HL-60 (cell line): ENCODE results near the gene PSMB5.

Experiments used
- DNase-seq, 2 experiments: peaks; one replicate each; pipeline ENCODE4 v3.0.0-alpha.2; 2010 to 2020; ENCODE audit warnings: low read depth in 1 of 2, low spot score in 1 of 2
- H3K27ac ChIP-seq: fragments of 250-450 bp; sonication (Bioruptor Pico); replicated peaks from 2 replicates; pipeline ENCODE4 v1.5.1; 2020; ENCODE audit warnings: mild to moderate bottlenecking, moderate library complexity
- H3K27me3 ChIP-seq: fragments of 250-450 bp; sonication (Bioruptor Pico); 2 replicates; pipeline ENCODE4 v1.5.1; 2021; ENCODE audit warnings: mild to moderate bottlenecking, moderate library complexity; ENCODE audit not compliant: insufficient read depth, poor library complexity, severe bottlenecking
- H3K4me3 ChIP-seq: replicated peaks from 2 replicates; pipeline ENCODE4 v1.5.1; 2011; ENCODE audit warnings: mild to moderate bottlenecking, control low read depth, low read length; ENCODE audit not compliant: insufficient read depth
- CTCF ChIP-seq: IDR thresholded peaks from one replicate; pipeline ENCODE4 v1.5.1; 2011; ENCODE audit warnings: low read length, control low read depth, inconsistent platforms; ENCODE audit not compliant: insufficient read depth
- GABPA ChIP-seq: IDR thresholded peaks from 2 replicates; pipeline ENCODE4 v1.6.1; 2012; ENCODE audit warnings: low read depth
- POLR2AphosphoS5 ChIP-seq: IDR thresholded peaks from 2 replicates; pipeline ENCODE4 v1.6.1; 2012; ENCODE audit warnings: low read depth
- REST ChIP-seq: IDR thresholded peaks from 2 replicates; pipeline ENCODE4 v1.6.1; 2012; ENCODE audit warnings: low read depth; ENCODE audit not compliant: insufficient replicate concordance
- SPI1 ChIP-seq: IDR thresholded peaks from 2 replicates; pipeline ENCODE4 v1.6.1; 2012; ENCODE audit warnings: low read depth, mild to moderate bottlenecking, borderline replicate concordance

The PSMB5 gene

GRCh38 chr14:23047751-23048693, 13.3 kb upstream of the PSMB5 start:
- TF ChIP-seq CTCF (no peak), SPI1 (no peak), POLR2AphosphoS5 (no peak), REST (no peak), GABPA (no peak)
- Histone ChIP-seq H3K4me3 (no peak overlapping the region), H3K27me3 (no peaks in the 10 kb centered on the region), H3K27ac (no peak overlapping the region)
- no peak for DNase-seq

- no peak for DNase-seq
- TF ChIP-seq GABPA (no peak), POLR2AphosphoS5 (no peak), SPI1 (no peak), CTCF (no peak), REST (no peak)
Measured at GRCh38 chr14:23047034-23047634, 12.4 kb upstream of the PSMB5 start.

GRCh38 chr14:23045419-23046357, 11.0 kb upstream of the PSMB5 start:
- Histone ChIP-seq H3K4me3 (no peak overlapping the region), H3K27me3 (no peaks in the 10 kb centered on the region), H3K27ac (no peak overlapping the region)
- TF ChIP-seq POLR2AphosphoS5, result no peak
- TF ChIP-seq CTCF, result no peak
- no peak for TF ChIP-seq SPI1
- TF ChIP-seq GABPA, result no peak
- no peak for TF ChIP-seq REST
- no peak for DNase-seq

More at GRCh38 chr14:23047034-23047634, 12.4 kb upstream of the PSMB5 start:
- H3K4me3 ChIP-seq, result no peak overlapping the region
- no peaks in the 10 kb centered on the region for H3K27me3 ChIP-seq
- H3K27ac ChIP-seq, result no peak overlapping the region
